IMR-90 (cell line): ENCODE data around the gene VARS2.

Source experiments
- BHLHE40 ChIP-seq: fragments of 150-350 bp; IDR thresholded peaks from 2 replicates; pipeline ENCODE4 v1.6.1; 2016; ENCODE audit warnings: mild to moderate bottlenecking, low read depth, low read length
- CEBPB ChIP-seq: IDR thresholded peaks from 2 replicates; pipeline ENCODE4 v1.6.1; 2012; ENCODE audit warnings: low read depth, low read length, improper control_type of control experiment
- CHD1 ChIP-seq: IDR thresholded peaks from 2 replicates; pipeline ENCODE4 v1.6.1; 2012; ENCODE audit warnings: low read depth, low read length, improper control_type of control experiment
- CTCF ChIP-seq: conservative IDR thresholded peaks from 2 replicates; pipeline ENCODE4 v1.5.1; 2012; ENCODE audit warnings: mild to moderate bottlenecking, low read depth, low read length, improper control_type of control experiment
- ELK1 ChIP-seq: fragments of 150-350 bp; IDR thresholded peaks from 2 replicates; pipeline ENCODE4 v1.6.1; 2016; ENCODE audit warnings: low read depth, mild to moderate bottlenecking, low read length, moderate library complexity, borderline replicate concordance
- MAFK ChIP-seq: IDR thresholded peaks from 2 replicates; pipeline ENCODE4 v1.6.1; 2012; ENCODE audit warnings: low read depth, low read length, improper control_type of control experiment
- MXI1 ChIP-seq: IDR thresholded peaks from 2 replicates; pipeline ENCODE4 v1.6.1; 2012; ENCODE audit warnings: low read depth, mild to moderate bottlenecking, low read length, moderate library complexity, borderline replicate concordance
- NFE2L2 ChIP-seq: fragments of 150-350 bp; IDR thresholded peaks from 2 replicates; pipeline ENCODE4 v1.6.1; 2016; ENCODE audit warnings: low read depth, mild to moderate bottlenecking, low read length
- POLR2A ChIP-seq: IDR thresholded peaks from 2 replicates; pipeline ENCODE4 v1.6.1; 2012; ENCODE audit warnings: mild to moderate bottlenecking, low read depth, low read length
- RAD21 ChIP-seq: IDR thresholded peaks from 2 replicates; pipeline ENCODE4 v1.6.1; 2012; ENCODE audit warnings: low read length, improper control_type of control experiment
- RCOR1 ChIP-seq: IDR thresholded peaks from 2 replicates; pipeline ENCODE4 v1.6.1; 2012; ENCODE audit warnings: mild to moderate bottlenecking, low read length, improper control_type of control experiment; ENCODE audit not compliant: insufficient replicate concordance
- RFX5 ChIP-seq: IDR thresholded peaks from 2 replicates; pipeline ENCODE4 v1.8.0; 2012; ENCODE audit warnings: low read depth, mild to moderate bottlenecking, low read length, moderate library complexity
- SMC3 ChIP-seq: fragments of 150-350 bp; IDR thresholded peaks from 2 replicates; pipeline ENCODE4 v1.6.1; 2016; ENCODE audit warnings: low read depth, mild to moderate bottlenecking, antibody characterized with exemption, low read length, moderate library complexity
- TF ChIP-seq, protein P1 (sequence below): fragments of 150-350 bp; IDR thresholded peaks from 2 replicates; pipeline ENCODE4 v1.6.1; 2017; ENCODE audit warnings: mild to moderate bottlenecking, antibody characterized with exemption, low read length, low read depth

DNA sequence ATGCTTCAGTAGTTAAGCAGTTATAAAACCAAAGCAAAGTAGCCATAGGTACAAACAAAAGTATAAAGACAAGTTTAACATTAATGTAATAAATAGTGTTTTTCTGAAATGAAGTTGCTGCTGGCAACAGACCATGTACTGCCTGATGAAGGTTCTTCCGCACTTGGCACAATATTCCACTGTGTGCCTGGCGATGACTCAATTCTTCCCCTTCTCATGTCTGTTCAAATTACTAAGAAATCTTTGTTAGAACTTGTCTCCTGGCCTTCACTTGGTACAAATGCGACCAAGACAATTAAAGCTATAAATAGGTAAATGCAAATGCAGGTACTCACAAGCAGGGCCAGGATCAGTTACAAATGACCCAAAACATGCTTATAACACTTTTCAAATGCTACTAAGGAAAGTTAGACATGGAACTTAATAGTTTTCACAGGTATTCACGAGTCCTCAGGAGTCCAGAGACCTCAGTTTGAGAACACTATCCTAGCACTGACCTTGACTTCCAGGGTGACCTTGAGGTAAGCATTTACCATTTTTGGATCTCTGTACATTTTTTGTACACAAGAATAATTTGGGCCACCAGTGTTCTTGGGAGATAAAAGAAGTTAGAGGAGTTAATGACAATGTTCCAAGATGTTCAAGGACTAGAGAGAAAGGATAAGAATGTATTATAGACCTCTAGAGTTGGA, 37.9 kb upstream of the VARS2 start:
- TF ChIP-seq CTCF (no peak), RCOR1 (no peak), NFE2L2 (no peak), SMC3 (no peak), RFX5 (no peak), POLR2A (no peak), BHLHE40 (no peak), RAD21 (no peak), MAFK (no peak), CHD1 (no peak), ELK1 (no peak), CEBPB (no peak), MXI1 (no peak)
- TF ChIP-seq, protein P1, sequence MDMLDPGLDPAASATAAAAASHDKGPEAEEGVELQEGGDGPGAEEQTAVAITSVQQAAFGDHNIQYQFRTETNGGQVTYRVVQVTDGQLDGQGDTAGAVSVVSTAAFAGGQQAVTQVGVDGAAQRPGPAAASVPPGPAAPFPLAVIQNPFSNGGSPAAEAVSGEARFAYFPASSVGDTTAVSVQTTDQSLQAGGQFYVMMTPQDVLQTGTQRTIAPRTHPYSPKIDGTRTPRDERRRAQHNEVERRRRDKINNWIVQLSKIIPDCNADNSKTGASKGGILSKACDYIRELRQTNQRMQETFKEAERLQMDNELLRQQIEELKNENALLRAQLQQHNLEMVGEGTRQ: no peak
